Hippocampal formation (tissue), 2 donors: Measurements from ENCODE around the gene P2RX7.

ENCODE experiments used
- DNase-seq, 2 donors: peaks; one replicate each; lab custom pipeline; 2025; lab: John Stamatoyannopoulos, UW

P2RX7 gene

DNA sequence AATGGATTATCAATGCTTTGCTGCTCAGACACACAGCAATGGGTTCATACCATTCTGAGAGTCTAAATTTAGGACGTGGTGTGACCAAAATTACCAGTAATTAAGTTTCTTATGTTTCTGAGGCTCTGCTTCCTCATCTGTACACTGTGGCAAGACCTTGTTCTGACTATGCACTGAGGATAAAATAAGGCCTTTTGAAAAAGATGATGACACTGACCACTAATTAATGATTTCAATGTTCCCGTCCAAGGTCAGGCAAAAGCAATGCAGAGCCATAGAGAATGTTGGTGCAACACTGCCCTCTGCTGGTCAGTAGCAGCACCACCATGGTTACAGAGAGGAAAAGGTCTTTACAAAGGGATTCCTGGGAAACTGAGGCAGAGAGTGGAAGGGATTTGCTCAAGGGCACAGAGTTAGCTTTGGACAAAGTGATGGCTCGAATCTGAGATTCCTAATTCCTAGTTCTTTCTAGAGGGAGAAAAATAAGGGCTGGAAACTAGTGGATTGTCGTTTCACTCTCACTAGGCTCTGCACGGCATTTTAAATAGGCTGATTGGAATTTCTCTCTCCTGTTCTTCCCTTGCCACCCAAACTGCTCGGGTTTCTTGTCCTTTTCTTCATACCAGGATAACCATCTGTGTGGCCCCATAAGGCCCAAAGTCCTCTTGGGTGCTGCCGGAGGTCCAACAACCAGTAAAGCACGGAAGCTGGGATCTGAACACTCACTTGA is 22.3 kb upstream of the P2RX7 start:
- DNase-seq: peak; percentile 47 to 69

DNA sequence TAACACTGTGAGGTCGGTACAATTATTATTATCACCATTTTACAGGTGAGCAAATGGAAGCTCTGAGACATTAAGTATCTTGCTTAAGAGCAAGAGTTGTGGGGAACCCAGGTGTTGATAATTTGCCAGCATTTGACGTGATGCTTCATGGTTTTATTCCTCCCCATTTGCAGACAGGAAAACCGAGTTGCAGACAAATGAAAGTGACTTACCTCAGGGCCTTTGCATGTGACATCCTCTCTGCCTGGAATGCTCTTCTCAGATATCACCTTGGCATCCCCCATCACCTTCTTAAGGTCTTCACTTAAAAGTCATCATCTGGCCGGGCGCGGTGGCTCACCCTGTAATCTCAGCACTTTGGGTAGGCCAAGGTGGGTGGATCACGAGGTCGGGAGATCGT is 21.0 kb upstream of the P2RX7 start:
- no peak for DNase-seq

DNA sequence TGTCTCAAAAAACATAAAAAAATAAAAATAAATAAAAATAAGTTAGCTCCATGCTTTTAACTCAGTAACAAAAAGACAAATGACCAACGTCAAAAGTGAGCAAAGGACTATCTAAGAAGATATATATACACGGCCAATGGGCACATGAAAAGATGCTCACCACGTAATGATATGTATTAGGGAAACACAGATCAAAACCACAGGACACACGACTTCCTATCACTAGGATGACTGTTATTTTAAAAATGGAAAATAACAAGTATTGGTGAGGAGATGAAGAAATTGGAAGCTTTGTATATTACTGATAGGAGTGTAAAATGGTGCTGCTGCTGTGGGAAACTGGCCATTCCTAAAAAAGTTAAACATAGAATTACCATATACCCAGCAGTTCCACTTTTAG is 20.2 kb upstream of the P2RX7 start:
- no peak for DNase-seq

DNA sequence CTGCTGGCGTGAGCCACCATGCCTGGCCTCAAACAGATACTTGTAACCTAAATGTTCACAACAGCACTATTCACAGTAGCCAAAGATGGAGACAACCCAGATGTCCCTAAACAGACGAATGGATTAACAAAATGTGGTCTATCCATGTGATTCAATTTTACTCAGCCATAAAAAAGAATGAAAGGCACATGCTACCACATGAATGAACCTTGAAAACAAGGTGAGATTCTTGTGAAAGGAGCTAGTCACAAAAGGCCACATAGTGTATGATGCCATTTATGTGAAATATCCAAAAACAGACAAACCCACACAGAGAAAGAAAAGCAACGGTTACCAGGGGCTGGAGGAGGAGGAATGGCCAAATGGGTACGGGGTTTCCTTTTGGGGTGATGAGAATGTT is 19.6 kb upstream of the P2RX7 start:
- no peak for DNase-seq

DNA sequence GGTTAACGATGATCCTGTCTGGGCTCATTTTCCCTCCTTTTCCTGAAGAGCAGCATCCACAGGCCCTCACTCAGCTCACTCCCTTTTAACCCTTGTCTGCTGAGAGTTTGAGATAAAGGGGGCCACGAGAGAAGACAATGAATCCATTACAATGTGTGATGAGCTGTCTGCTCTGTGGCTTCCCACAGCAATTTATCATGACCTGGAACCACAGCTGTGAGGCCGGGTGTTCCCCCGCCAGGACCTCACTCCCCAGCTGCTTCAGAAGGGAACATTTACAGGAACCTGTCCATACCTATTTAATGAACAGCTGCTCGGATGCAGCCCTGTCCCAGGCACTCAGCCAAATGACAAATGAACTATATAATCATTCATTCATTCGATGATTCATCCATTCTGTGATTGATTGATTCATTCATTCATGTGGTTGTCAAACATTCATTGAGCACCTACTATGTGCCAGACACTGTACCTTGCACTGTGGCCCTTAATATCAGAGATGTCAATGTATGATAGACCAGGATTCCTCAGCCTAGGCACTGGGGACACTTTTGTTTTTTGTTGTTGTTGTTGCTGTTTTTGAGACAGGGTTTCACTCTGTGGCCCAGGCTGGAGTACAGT is 18.5 kb upstream of the P2RX7 start:
- no peak for DNase-seq

DNA sequence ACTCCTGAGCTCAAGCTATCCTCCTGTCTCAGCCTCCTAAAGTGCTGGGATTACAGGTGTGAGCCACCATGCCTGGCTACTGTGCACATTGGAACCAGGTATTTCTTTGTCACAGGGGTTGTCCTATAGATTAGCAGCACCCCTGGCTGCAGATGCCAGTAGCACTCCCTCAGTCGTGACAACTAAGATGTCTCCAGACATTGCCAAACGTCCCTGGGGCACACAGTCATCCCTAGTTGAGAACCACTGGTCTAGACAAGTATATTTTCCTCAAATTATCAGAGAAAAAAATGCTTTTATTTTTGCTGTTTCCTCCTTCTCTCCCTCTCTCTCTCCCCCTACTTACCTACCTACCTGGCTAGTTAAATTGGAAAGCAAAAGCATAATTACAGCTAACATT is 17.9 kb upstream of the P2RX7 start:
- no peak for DNase-seq

DNA sequence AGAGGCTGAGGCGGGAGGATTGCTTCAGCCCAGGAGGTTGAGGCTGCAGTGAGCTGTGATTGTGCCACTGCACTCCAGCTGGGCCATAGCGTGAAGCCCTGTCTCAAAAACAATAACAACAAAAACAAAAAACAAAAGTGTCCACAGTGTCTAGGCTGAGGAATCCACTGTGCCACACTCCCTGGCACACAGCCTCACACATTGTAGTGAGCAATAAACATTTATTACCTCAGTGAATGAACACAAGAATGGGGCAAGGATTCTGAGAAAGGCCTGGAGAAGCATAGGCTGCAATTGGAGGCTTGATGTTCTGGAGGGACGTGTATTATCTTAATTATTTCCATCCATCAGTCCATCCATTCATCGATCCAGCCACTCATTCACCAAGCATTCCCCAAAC is 17.1 kb upstream of the P2RX7 start:
- no peak for DNase-seq

DNA sequence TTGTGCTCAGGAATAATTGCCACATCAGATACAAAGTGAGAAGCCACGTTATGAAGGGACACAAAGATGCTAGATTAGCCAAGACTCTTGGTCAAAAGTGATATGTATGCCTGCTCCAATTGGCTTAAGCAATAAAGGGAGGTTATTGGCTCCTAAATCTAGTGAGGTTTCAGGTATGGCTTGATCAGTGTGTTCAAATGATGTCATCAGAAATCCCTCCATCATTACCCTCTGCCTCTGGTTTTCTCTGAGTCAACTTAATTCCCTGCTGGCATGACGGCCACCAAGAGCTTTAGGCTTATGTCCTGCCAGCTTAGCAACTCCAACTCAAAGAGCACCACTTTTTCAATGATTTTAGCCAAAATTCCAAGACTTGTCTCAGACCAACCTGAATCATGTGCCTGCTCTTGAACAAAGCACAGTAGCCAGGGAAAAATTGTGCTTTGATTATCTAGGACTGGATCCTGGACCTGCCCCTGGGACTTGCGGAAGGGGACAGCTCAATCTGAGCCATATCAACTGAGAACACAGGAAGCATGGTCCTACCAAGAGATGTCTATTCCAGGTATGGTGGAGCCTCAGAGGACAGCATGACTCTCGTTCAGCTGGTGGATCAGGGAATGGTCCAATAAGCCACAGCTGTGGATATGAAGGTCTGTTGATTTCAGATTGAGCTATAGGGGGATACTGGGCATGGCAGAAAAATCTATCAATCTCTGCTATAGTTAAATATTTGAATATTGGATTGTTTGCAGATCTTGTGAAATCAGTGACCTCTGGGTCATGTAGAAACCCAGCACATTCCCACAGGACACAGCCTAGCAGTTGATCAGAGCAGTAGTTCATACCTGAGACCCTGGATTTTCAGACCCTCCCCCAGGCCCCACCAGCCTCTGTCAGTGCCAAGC is 16.1 kb upstream of the P2RX7 start:
- DNase-seq: no peak

DNA sequence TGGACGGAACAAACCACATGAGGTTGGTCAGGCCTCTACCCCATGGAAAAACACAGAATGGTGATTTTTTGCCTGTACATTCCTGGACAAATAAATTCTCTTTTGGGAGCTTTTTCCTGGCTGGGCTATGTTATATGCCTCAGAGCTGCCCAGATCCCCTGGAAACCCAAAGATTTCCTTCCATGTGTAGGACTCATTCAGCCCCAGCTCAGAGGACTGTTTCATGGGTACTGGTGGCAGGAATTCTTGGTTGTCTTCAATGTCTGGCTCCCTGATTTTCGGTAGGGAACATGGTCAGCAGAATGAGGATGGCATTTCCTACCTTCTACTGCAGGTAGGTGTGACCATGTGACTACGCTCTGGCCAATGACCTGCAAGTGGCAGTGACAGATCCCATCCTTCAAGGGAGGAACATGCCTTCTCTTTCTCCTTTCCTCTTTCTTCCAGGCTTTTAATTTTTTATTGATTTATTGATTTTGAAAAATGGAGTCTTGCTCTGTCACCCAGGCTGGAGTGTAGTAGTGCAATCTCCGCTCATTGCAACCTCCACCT is 15.4 kb upstream of the P2RX7 start:
- no peak for DNase-seq

DNA sequence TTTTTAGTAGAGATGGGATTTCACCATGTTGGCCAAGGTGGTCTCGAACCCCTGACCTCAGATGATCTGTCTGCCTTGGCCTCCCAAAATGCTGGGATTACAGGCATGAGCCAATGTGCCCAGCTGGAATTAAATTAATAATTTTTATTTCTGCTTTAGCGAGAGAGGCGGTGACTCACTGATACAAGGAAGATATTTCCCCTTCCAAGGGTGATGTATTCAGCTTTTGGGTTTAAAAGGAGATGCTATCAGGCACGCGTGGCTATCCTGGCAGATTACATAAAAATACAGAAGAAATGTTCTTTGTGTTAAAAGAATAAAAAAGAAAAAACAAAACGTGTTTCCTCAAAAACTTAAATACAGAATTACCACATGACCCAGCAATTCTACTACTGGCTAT is 12.4 kb upstream of the P2RX7 start:
- no peak for DNase-seq

DNA sequence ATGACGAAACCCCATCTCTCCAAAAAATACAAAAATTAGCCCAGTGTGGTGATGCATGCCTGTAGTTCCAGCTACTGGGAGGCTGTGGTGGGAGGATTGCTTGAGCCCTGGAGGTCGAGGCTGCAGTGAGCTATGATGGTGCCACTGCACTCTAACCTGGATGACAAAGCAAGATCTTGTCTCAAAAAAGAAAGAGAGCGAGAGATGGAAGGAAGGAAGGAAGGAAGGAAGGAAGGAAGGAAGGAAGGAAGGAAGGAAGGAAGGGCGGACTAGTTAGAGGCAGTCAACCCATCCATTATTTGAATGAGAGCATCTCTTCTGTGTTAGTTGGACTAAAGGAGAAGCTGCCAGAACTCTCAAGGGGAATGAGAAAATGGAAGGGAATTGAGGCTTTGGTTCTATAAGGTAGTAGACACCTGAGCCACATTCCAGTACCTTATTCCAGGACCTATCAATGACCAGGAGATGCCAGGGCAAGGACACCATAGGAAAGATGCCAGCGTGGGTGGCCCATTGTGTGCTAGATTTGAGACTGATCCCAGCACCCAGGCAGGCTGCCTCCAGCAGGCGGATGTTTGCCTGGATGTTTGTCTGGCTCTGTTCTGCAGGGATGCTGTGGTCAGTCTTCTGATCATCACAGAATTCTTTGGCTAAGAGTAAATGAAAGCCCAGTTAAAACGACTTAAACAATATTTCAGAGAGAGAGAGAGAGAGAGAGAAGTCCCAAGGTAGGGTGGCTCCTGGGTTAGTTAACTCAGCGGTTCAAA is 11.5 kb upstream of the P2RX7 start:
- DNase-seq: no peak

DNA sequence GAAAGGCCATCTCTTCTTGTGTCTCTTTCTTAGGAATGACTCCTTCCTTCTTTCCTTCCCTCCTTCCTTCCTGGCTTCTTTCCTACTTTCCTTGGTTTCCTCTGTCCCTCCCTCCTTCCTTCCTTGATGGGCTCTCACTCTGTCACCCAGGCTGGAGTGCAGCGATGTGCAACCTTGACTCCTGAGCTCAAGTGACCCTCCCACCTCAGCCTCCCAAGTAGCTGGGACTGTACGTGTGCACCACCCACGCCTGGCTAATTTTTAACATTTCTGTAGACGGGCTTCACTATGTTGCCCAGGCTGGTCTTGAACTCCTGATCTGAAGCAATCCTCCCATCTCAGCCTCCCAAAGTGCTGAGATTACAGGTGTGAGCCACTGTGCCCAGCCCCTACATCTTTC is 10.9 kb upstream of the P2RX7 start:
- DNase-seq: no peak

DNA sequence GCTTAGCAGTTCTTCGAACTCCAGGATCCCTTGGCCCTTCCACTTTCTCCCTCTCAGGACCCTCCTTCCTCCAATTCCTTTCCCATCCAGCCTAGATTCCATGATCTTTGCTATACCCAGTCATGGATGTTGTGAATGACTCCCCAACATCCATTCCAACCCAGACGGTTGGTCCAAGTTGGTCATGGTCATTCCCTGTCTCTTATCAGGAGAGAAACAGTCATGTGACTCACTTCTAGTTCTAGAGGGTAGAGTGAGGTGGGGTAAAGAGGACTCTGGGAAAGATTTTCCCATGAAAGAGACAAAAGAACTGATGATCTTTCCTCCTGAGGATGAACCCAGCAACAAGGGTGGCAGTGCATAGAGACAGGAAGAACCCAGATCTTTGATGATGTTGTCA is 9.2 kb upstream of the P2RX7 start:
- no peak for DNase-seq

DNA sequence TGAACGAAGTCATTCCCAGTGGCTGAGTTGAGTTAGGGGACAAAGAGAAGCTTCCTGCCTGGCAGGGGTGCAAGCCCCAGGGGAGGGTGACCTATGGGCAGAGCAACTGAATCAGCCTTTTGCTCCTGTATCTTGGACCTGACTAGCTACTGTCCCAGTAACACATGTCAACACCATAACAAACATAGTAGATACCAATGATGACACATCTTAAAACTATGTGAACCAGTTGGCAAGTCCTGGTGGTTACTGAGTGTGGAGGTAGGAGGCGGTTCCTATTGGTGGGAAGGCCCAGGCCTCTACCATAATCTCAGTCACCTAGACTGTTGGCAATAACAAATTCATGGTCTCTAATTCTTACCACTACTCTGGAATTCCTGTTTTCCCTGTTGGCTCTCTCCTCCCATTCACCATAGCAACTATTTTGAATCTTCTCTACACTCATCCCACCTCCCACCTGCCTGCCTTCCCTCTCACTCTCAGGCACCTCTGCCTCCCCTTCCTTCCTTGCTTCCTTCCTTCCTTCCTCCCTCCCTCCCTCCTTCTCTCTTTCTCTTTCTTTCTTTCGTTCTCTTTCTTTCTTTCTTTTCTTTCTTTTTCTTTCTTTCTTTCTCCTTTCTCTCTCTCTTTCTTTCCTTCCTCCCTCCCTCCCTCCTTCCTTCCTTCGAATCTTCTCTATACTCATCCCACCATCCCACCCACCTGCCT is 8.1 kb upstream of the P2RX7 start:
- DNase-seq: no peak

DNA sequence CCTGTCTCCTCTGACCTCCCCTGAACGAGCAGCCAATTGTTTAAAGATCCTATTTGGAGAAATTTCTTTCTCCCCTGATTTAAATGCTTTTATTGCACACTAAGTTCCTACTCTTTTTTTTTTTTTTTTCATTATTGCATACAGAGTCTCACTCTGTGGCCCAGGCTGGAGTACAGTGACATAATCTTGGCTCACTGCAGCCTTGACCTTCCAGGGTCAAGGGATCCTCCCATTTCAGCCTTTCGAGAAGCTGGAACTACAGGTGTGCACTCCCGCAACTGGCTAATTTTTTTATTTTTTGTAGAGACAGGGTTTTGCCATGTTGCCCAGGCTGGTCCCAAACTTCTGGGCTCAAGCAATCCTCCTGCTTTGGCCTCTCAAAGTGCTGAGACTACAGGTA is 5.2 kb upstream of the P2RX7 start:
- no peak for DNase-seq

DNA sequence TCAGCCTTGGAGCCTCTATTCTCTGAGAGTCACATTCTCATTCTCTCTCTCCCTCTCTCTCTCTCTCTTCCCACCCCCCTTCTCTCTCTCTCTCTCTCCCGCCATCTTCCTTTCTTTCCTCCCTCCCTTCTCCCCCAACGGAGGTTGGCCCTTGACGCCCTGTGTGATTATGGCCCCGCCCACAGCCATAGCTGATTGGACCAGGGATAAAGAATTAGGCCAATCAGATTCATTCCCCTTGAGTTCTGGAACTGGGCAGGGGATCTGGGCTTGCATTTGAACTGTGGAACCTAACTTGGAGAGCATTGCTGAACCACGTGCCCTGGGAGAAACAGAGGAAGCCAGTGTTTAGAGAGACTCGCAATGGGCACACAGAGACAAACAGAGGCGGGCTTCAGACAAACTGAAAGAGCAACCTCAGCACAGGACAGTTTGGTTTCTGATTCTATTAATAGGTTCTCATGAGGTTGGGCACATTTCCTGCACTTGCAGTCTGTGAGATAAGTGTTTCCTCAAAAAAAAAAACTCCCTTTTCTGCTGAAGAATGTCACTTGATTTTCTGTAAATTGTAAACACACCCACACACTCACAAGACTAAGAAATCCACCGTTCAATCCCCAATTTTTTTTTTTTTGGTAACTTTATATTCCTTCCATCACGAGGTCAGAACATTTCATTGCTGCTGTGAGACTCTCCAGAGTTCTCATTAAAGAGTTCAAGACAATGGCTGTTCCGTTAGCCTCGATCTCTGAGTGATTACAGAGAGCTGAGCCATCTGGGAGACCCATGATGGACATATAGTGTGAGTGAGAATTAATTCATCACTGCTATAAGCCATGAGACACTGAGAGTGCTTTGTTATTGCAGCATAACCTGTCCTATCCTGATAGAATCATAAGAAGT is 3.5 kb upstream of the P2RX7 start:
- DNase-seq: peak; percentile 96 to 98

DNA sequence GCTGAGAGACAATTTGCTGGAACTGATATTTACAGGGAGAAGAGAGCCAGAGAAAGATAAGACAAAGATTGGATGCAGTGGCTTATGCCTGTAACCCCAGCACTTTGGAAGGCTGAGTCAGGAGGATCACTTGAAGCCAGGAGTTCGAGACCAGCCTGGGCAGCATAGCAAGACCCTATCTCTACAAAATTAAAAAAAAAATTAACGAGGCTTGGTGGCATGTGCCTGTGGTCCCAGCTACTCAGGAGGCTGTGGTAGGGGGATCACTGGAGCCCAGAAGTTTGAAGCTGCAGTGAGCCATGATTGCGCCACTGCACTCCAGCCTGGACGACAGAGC is 2.9 kb upstream of the P2RX7 start:
- DNase-seq: no peak

DNA sequence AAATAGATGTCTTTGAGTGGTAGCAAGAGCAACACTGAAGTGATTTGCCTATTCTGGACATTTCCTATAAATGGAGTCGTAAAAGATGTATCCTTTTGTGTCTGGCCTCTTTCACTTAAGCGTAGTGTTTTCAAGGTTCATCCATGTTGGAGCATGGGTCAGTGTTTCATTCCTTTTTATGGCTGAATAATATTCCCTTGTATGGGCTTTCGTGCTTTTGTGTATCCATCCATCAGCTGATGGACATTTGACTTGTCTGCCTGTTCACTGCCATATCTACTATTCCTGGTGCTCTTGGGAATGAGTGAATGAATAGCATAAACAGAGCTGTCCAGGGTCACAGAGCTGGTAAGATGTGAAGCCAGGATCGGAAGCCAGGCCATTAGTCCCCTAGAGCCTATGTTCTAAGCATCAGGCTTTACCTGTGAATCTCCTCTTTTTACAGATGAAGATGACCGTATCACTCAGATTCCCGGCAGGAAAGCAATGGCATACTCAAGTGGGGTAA is 1.8 kb upstream of the P2RX7 start:
- no peak for DNase-seq

DNA sequence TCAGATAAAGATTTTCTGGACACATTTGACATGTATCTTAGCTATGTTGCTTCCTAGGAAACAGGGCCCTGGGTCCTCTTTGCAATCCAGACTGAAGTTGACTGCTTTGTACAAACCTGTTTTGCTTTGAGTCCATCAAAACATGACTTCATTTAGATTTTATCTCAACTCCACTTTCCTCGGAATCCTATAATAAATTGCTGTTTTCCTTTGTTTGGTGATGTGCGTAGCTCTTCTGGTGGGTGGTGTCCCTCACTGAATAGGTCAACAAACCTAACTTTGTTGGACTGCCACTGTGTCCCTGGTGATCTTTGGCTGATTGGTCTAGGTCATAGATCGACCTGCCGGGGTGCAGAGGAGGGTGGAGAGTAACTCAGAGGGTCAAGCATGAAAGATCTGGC is 735 bp upstream of the P2RX7 start:
- no peak for DNase-seq

DNA sequence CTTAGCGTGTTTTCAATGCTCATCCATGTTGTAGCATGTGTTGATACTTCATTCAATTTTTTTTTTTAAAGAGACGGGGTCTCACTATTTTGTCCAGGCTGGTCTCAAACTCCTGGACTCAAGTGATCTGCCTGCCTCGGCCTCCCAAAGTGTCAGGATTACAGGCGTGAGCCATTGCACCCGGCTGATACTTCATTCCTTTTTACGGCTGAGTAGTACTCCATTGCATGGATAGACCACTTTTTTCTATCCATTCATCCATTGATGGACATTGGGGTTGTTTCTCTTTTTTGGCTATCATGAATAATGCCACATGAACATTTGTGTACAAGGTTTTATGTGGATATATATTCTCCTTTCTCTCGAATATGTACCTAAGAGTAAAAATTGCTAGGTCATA is 1.2 kb downstream of the P2RX7 start:
- DNase-seq: no peak
